Measurements from ENCODE around the gene UNC5A.

UNC5A gene

GRCh38 chr5:176776141-176776865 is 34.1 kb upstream of the UNC5A start:
- no peaks in the 10 kb centered on the region for H3K4me1 Mint-ChIP-seq (ENCODE audit: low read depth)
- no peaks in the 10 kb centered on the region for H3K36me3 Mint-ChIP-seq (ENCODE audit: low read depth)
- no peaks in the 10 kb centered on the region for H3K9me3 Mint-ChIP-seq
- no peak overlapping the region for H3K27ac Mint-ChIP-seq
- peak; percentile 7 for DNase-seq
- no peak overlapping the region for H3K4me3 Mint-ChIP-seq
- peaks cover 63% of the 10 kb centered on the region for H3K27me3 Mint-ChIP-seq

- Mint-ChIP-seq H3K4me1 (ENCODE audit: low read depth) (no peaks in the 10 kb centered on the region), H3K4me3 (no peak overlapping the region), H3K36me3 (ENCODE audit: low read depth) (no peaks in the 10 kb centered on the region), H3K9me3 (no peaks in the 10 kb centered on the region), H3K27me3 (peaks cover 60% of the 10 kb centered on the region), H3K27ac (no peak overlapping the region)
- DNase-seq = peak; percentile 6
These were observed 33.4 kb upstream of the UNC5A start for GRCh38 chr5:176776916-176777315.

- H3K27ac Mint-ChIP-seq = no peak overlapping the region
- H3K4me3 Mint-ChIP-seq = no peak overlapping the region
- peaks cover 47% of the 10 kb centered on the region for H3K27me3 Mint-ChIP-seq
- no peaks in the 10 kb centered on the region for H3K36me3 Mint-ChIP-seq (ENCODE audit: low read depth)
- H3K4me1 Mint-ChIP-seq (ENCODE audit: low read depth) = no peaks in the 10 kb centered on the region
- no peaks in the 10 kb centered on the region for H3K9me3 Mint-ChIP-seq
- peak; percentile 18 for DNase-seq
These were observed 31.4 kb upstream of the UNC5A start for GRCh38 chr5:176778921-176779465.

GRCh38 chr5:176779537-176779936 is 30.8 kb upstream of the UNC5A start:
- H3K4me3 Mint-ChIP-seq = no peak overlapping the region
- H3K27ac Mint-ChIP-seq = no peak overlapping the region
- H3K36me3 Mint-ChIP-seq (ENCODE audit: low read depth) = no peaks in the 10 kb centered on the region
- H3K27me3 Mint-ChIP-seq = peaks cover 45% of the 10 kb centered on the region
- no peaks in the 10 kb centered on the region for H3K4me1 Mint-ChIP-seq (ENCODE audit: low read depth)
- DNase-seq = peak; percentile 5
- H3K9me3 Mint-ChIP-seq = no peaks in the 10 kb centered on the region

GRCh38 chr5:176780176-176781053 is 29.9 kb upstream of the UNC5A start:
- no peak overlapping the region for H3K4me3 Mint-ChIP-seq
- H3K36me3 Mint-ChIP-seq (ENCODE audit: low read depth) = no peaks in the 10 kb centered on the region
- H3K27ac Mint-ChIP-seq = no peak overlapping the region
- no peaks in the 10 kb centered on the region for H3K4me1 Mint-ChIP-seq (ENCODE audit: low read depth)
- DNase-seq = peak; percentile 5
- no peaks in the 10 kb centered on the region for H3K9me3 Mint-ChIP-seq
- H3K27me3 Mint-ChIP-seq = peaks cover 40% of the 10 kb centered on the region

GRCh38 chr5:176781054-176781375 is 29.3 kb upstream of the UNC5A start:
- DNase-seq = no peak
- H3K36me3 Mint-ChIP-seq (ENCODE audit: low read depth) = no peaks in the 10 kb centered on the region
- no peaks in the 10 kb centered on the region for H3K9me3 Mint-ChIP-seq
- no peak overlapping the region for H3K4me3 Mint-ChIP-seq
- no peak overlapping the region for H3K27ac Mint-ChIP-seq
- peaks cover 42% of the 10 kb centered on the region for H3K27me3 Mint-ChIP-seq
- H3K4me1 Mint-ChIP-seq (ENCODE audit: low read depth) = no peaks in the 10 kb centered on the region

- no peak overlapping the region for H3K4me3 Mint-ChIP-seq
- H3K9me3 Mint-ChIP-seq = no peaks in the 10 kb centered on the region
- H3K4me1 Mint-ChIP-seq (ENCODE audit: low read depth) = no peaks in the 10 kb centered on the region
- H3K27me3 Mint-ChIP-seq = peaks cover 37% of the 10 kb centered on the region
- no peak for DNase-seq
- H3K36me3 Mint-ChIP-seq (ENCODE audit: low read depth) = no peaks in the 10 kb centered on the region
- H3K27ac Mint-ChIP-seq = no peak overlapping the region
These were observed 28.5 kb upstream of the UNC5A start for GRCh38 chr5:176781638-176782570.

GRCh38 chr5:176784218-176785165 is 25.9 kb upstream of the UNC5A start:
- Mint-ChIP-seq H3K4me1 (ENCODE audit: low read depth) (no peaks in the 10 kb centered on the region), H3K27me3 (peaks cover 47% of the 10 kb centered on the region), H3K9me3 (no peaks in the 10 kb centered on the region), H3K27ac (no peak overlapping the region), H3K36me3 (ENCODE audit: low read depth) (no peaks in the 10 kb centered on the region), H3K4me3 (no peak overlapping the region)
- DNase-seq = no peak

- Mint-ChIP-seq H3K36me3 (ENCODE audit: low read depth) (no peaks in the 10 kb centered on the region), H3K4me1 (ENCODE audit: low read depth) (no peaks in the 10 kb centered on the region), H3K9me3 (no peaks in the 10 kb centered on the region), H3K27ac (no peak overlapping the region), H3K27me3 (peaks cover 49% of the 10 kb centered on the region), H3K4me3 (no peak overlapping the region)
- DNase-seq = no peak
These were observed 24.9 kb upstream of the UNC5A start for GRCh38 chr5:176785184-176786145.

- DNase-seq = no peak
- Mint-ChIP-seq H3K36me3 (ENCODE audit: low read depth) (no peaks in the 10 kb centered on the region), H3K27ac (no peak overlapping the region), H3K9me3 (no peaks in the 10 kb centered on the region), H3K4me1 (ENCODE audit: low read depth) (no peaks in the 10 kb centered on the region), H3K4me3 (no peak overlapping the region), H3K27me3 (peaks cover 48% of the 10 kb centered on the region)
These were observed 22.7 kb upstream of the UNC5A start for GRCh38 chr5:176787676-176788075.

GRCh38 chr5:176788091-176788490 is 22.3 kb upstream of the UNC5A start:
- no peak overlapping the region for H3K27ac Mint-ChIP-seq
- peaks cover 51% of the 10 kb centered on the region for H3K27me3 Mint-ChIP-seq
- H3K4me3 Mint-ChIP-seq = no peak overlapping the region

GRCh38 chr5:176788941-176789872 is 21.2 kb upstream of the UNC5A start:
- Mint-ChIP-seq H3K27ac (no peak overlapping the region), H3K4me3 (no peak overlapping the region), H3K36me3 (ENCODE audit: low read depth) (no peaks in the 10 kb centered on the region), H3K4me1 (ENCODE audit: low read depth) (no peaks in the 10 kb centered on the region), H3K27me3 (peaks cover 60% of the 10 kb centered on the region), H3K9me3 (no peaks in the 10 kb centered on the region)
- DNase-seq = no peak

More at GRCh38 chr5:176788091-176788490, 22.3 kb upstream of the UNC5A start:
- Mint-ChIP-seq H3K36me3 (ENCODE audit: low read depth) (no peaks in the 10 kb centered on the region), H3K9me3 (no peaks in the 10 kb centered on the region), H3K4me1 (ENCODE audit: low read depth) (no peaks in the 10 kb centered on the region)
- no peak for DNase-seq

All from activated T-cell treated with anti-CD3 and anti-CD28 coated beads, Interleukin-2, amount 50 U/mL, for 24 hours (primary cell).